PFSK-1 (cell line): ENCODE results near the gene RARB.

Source experiments
- FOXP2 ChIP-seq: optimal IDR thresholded peaks from 2 replicates; pipeline ENCODE3; 2011; ENCODE audit warnings: borderline replicate concordance, control low read depth, inconsistent platforms; ENCODE audit not compliant: insufficient read depth; ENCODE audit errors: extremely low read length, extremely low read depth
- POLR2AphosphoS5 ChIP-seq: IDR thresholded peaks from 2 replicates; pipeline ENCODE4 v1.6.1; 2012; ENCODE audit warnings: low read depth, mild to moderate bottlenecking, control low read depth, low read length, moderate library complexity
- REST ChIP-seq, 2 experiments: IDR thresholded peaks; 2 replicates each; pipeline versions ENCODE4 v1.6.1 to v1.8.0; 2011 to 2012; ENCODE audit warnings: low read depth in 2 of 2, low read length in 2 of 2, control low read depth in 1 of 2, inconsistent platforms in 1 of 2, mild to moderate bottlenecking in 1 of 2, moderate library complexity in 1 of 2; ENCODE audit not compliant: insufficient read depth in 1 of 2
- SIN3A ChIP-seq: IDR thresholded peaks from 2 replicates; pipeline ENCODE4 v1.6.1; 2012; ENCODE audit warnings: mild to moderate bottlenecking, low read length, moderate library complexity, borderline replicate concordance; ENCODE audit not compliant: insufficient read depth
- TAF1 ChIP-seq: IDR thresholded peaks from 2 replicates; pipeline ENCODE4 v1.6.1; 2012; ENCODE audit warnings: low read length, control low read depth, borderline replicate concordance; ENCODE audit not compliant: insufficient read depth

The RARB gene

GRCh38 chr3:25438791-25439555, 10.9 kb downstream of the RARB start:
- TF ChIP-seq SIN3A (no peak), REST (IDR thresholded peaks at IDR 0.05; ENCODE audit: insufficient read depth in 1 of 2, low read depth in 2 of 2, low read length in 2 of 2) (no peak), TAF1 (no peak)

GRCh38 chr3:25441234-25441856, 13.3 kb downstream of the RARB start:
- TF ChIP-seq POLR2AphosphoS5 = no peak
- no peak for TF ChIP-seq FOXP2
- TF ChIP-seq REST (IDR thresholded peaks at IDR 0.05; ENCODE audit: insufficient read depth in 1 of 2, low read depth in 2 of 2, low read length in 2 of 2) = no peak
- no peak for TF ChIP-seq SIN3A
- TF ChIP-seq TAF1 = no peak

- TF ChIP-seq TAF1 = no peak
- no peak for TF ChIP-seq SIN3A
- no peak for TF ChIP-seq POLR2AphosphoS5
- TF ChIP-seq FOXP2 = no peak
- TF ChIP-seq REST (IDR thresholded peaks at IDR 0.05; ENCODE audit: insufficient read depth in 1 of 2, low read depth in 2 of 2, low read length in 2 of 2) = no peak
Measured at GRCh38 chr3:25442486-25442885, 14.4 kb downstream of the RARB start.

GRCh38 chr3:25444273-25444672, 16.2 kb downstream of the RARB start:
- TF ChIP-seq TAF1 (no peak), POLR2AphosphoS5 (no peak), REST (IDR thresholded peaks at IDR 0.05; ENCODE audit: insufficient read depth in 1 of 2, low read depth in 2 of 2, low read length in 2 of 2) (no peak), SIN3A (no peak), FOXP2 (no peak)

GRCh38 chr3:25445731-25446130, 17.7 kb downstream of the RARB start:
- no peak for TF ChIP-seq TAF1
- no peak for TF ChIP-seq POLR2AphosphoS5
- TF ChIP-seq SIN3A = no peak
- no peak for TF ChIP-seq REST (IDR thresholded peaks at IDR 0.05; ENCODE audit: insufficient read depth in 1 of 2, low read depth in 2 of 2, low read length in 2 of 2)
- no peak for TF ChIP-seq FOXP2
